ENCODE results near the gene CADM4. TPM values are rescaled to one million over a fixed set of nuclear protein-coding genes. Genes with fewer than 3 reads are reported as not detected.

CADM4 gene
- total and polyA plus RNA-seq, 4 donors: 5.9 to 12.2 (median 7.5) TPM

GRCh38 chr19:43594710-43595604, 44.7 kb downstream of the CADM4 start:
- no peak for ATAC-seq (ENCODE audit: insufficient read depth, low FRiP score)
- peak; percentile 48 for TF ChIP-seq CTCF (IDR thresholded peaks at IDR 0.05; ENCODE audit: control extremely low read depth, extremely low read depth)
- Histone ChIP-seq H3K36me3 (ENCODE audit: control insufficient read depth in 4 of 4, insufficient read depth in 4 of 4, low read length in 4 of 4) (peaks cover 0 to 36% (median 10%) of the 10 kb centered on the region in 4 donors), H3K4me3 (peak overlapping the region; percentile 53), H3K4me1 (ENCODE audit: control insufficient read depth in 5 of 5, insufficient read depth in 5 of 5, low read length in 5 of 5) (peaks cover 0 to 29% (median 8%) of the 10 kb centered on the region in 5 donors), H3K9me3 (ENCODE audit: control insufficient read depth in 4 of 4, insufficient read depth in 3 of 4, low read length in 3 of 4) (no peaks in the 10 kb centered on the region), H3K27me3 (ENCODE audit: control insufficient read depth in 3 of 3, insufficient read depth in 3 of 3, low read length in 2 of 3) (no peaks in the 10 kb centered on the region), H3K27ac (ENCODE audit: low read depth in 1 of 2, low read length in 1 of 2) (peak overlapping the region; percentile 70 to 86), H3K9ac (ENCODE audit: insufficient read depth in 1 of 2, low read length in 2 of 2) (peak overlapping the region; percentile 81 to 94)
- DNase-seq: peak; percentile 72 to 77 (median 74)
- 1 to 2% methylated on average over 61 to 64 of the region's 64 CpGs for WGBS, 2 donors

GRCh38 chr19:43594081-43594697, 45.5 kb downstream of the CADM4 start:
- ATAC-seq (ENCODE audit: insufficient read depth, low FRiP score): no peak
- no peak for TF ChIP-seq CTCF (IDR thresholded peaks at IDR 0.05; ENCODE audit: control extremely low read depth, extremely low read depth)
- peaks cover 0 to 29% (median 8%) of the 10 kb centered on the region in 5 donors for H3K4me1 ChIP-seq (ENCODE audit: control insufficient read depth in 5 of 5, insufficient read depth in 5 of 5, low read length in 5 of 5)
- peaks cover 0 to 32% (median 10%) of the 10 kb centered on the region in 4 donors for H3K36me3 ChIP-seq (ENCODE audit: control insufficient read depth in 4 of 4, insufficient read depth in 4 of 4, low read length in 4 of 4)
- H3K27me3 ChIP-seq (ENCODE audit: control insufficient read depth in 3 of 3, insufficient read depth in 3 of 3, low read length in 2 of 3): no peaks in the 10 kb centered on the region
- no peaks in the 10 kb centered on the region for H3K9me3 ChIP-seq (ENCODE audit: control insufficient read depth in 4 of 4, insufficient read depth in 3 of 4, low read length in 3 of 4)
- no peak overlapping the region for H3K4me3 ChIP-seq
- no peak for DNase-seq
- peak overlapping the region in 1 of 2 donors; percentile 73 for H3K9ac ChIP-seq (ENCODE audit: insufficient read depth in 1 of 2, low read length in 2 of 2)
- no peak overlapping the region for H3K27ac ChIP-seq (ENCODE audit: low read depth in 1 of 2, low read length in 1 of 2)
- 89 to 93% methylated on average over 10 of the region's 10 CpGs for WGBS, 2 donors

GRCh38 chr19:43592800-43593350, 46.8 kb downstream of the CADM4 start:
- no peak overlapping the region for H3K9ac ChIP-seq (ENCODE audit: insufficient read depth in 1 of 2, low read length in 2 of 2)
- peaks cover 0 to 25% (median 9%) of the 10 kb centered on the region in 4 donors for H3K36me3 ChIP-seq (ENCODE audit: control insufficient read depth in 4 of 4, insufficient read depth in 4 of 4, low read length in 4 of 4)
- WGBS, 2 donors: 96 to 97% methylated on average over 37 of the region's 37 CpGs
- ATAC-seq (ENCODE audit: insufficient read depth, low FRiP score): no peak
- DNase-seq: no peak
- no peaks in the 10 kb centered on the region for H3K27me3 ChIP-seq (ENCODE audit: control insufficient read depth in 3 of 3, insufficient read depth in 3 of 3, low read length in 2 of 3)
- no peak for TF ChIP-seq CTCF (IDR thresholded peaks at IDR 0.05; ENCODE audit: control extremely low read depth, extremely low read depth)
- no peak overlapping the region for H3K27ac ChIP-seq (ENCODE audit: low read depth in 1 of 2, low read length in 1 of 2)
- no peak overlapping the region for H3K4me3 ChIP-seq
- H3K4me1 ChIP-seq (ENCODE audit: control insufficient read depth in 5 of 5, insufficient read depth in 5 of 5, low read length in 5 of 5): peaks cover 0 to 28% (median 8%) of the 10 kb centered on the region in 5 donors
- no peaks in the 10 kb centered on the region for H3K9me3 ChIP-seq (ENCODE audit: control insufficient read depth in 4 of 4, insufficient read depth in 3 of 4, low read length in 3 of 4)
